ENCODE measurements around the gene VGLL3.

GRCh38 chr3:86993704-86994103 lies 2.8 kb upstream of the VGLL3 start:
- no peak for TF ChIP-seq POLR2A (IDR thresholded peaks at IDR 0.05; ENCODE audit: low read length)
- no peak for TF ChIP-seq GATA1 (IDR thresholded peaks at IDR 0.05; ENCODE audit: low read depth, low read length)
